Fibroblast of skin of back (primary cell): Measurements from ENCODE around the gene TWNK.
"Not testable (repeated sequence)": the region's sequence is repeated elsewhere in the genome, so short reads cannot be mapped to it uniquely, and the experiment has no call there.

Experiments
- DNase-seq: peaks from one replicate; pipeline ENCODE4 v3.0.0-alpha.2; 2013

TWNK gene

DNA sequence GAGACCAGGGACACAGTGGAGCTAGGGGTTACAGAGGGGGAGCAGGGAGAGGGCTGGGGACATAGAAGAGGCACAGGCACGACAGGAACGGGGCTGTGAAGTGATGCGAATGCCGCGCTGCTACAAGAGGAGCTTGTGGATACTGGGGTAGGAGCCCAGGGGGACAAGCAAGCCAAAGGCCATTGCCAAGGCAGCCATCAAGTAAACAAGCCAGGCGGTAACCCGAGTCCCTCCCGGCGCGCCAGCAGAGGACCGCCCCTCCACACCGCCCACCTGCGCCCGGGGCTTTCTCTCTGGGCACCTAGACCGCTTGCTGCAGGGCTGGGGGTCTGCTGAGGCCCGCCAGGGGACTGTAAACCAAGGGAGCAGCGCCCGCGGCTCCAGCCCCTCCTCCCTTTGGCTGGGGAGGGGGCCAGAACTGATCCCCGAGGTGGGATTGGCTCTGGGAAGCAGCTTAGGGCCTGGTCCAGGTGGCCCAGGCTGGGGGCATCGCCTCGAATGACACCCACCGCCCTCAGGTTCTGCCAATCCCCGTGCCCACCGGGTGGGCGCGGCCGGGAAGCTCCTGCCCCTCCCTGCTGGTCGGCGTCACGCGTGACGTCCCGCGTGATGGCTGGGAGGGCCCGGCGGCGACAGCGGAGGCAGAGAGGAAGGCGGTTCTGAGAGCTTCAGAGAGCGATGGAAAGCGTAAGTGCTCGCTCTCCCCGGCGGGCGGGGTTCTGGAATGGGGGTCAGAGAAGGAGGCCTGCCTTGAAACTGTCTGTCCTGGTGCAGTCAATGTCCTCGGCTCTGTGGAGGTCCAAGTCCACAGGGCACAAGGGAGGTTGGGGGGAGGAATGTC, 44.7 kb downstream of the TWNK start:
- DNase-seq = peak; percentile 75

DNA sequence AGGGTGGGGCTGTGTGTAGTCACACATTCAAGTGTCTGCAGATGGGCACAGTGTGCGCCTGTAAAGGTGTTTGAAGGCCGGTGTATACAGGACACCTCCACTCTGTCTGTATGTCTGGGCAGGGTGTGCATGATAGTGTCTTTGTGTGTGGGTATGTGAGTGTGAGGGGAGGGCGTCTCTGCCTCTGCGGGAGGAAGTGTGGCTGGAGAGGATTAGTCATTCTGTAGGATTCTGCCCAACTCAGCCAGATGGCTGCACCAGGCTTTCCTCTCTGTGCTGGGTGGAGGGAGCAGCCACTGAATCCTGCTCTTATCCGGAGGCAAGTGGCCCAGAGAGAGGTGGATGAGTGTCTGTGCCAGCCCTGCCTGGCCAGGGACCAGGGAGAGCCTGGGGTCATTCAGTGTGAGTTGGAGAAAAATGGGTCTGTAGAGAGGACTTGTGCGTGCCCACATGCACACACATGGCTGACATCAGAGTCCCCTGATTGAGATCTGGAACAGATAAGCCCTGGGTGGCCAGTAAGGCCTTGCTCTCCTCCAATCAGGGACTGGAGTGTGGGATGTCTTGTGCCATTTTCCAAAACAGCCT, 45.4 kb downstream of the TWNK start:
- peak; percentile 92 for DNase-seq

DNA sequence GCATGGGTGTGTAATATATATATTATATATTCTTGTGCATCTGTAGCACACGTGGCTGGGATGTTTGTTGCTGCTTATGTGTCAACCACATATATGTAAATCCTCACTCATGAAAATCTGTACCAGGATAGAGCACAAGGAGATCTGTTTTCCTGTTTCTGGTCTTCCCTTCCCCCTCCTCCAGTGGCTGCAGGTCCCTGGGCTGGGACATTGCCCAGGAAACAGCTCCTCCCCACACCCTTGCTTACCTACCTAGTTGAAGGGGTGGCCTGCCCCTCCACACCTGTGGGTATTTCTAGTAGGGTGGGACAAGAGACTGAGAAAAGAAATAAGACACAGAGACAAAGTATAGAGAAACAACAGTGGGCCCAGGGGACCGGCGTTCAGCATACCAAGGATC, 45.9 kb downstream of the TWNK start:
- DNase-seq = no peak

DNA sequence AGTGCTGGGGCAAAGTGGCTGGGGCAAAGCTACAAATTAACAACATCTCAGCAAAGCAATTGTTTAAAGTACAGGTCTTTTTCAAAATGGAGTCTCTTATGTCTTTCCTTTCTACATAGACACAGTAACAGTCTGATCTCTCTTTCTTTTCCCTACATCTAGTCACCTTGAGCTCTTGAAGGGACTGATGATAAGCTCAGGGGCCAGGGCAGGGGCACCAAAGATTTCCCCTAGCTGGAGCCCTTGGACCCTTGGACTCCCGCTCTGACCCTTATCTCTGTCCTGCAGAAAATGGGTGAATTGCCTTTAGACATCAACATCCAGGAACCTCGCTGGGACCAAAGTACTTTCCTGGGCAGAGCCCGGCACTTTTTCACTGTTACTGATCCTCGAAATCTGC, 47.1 kb downstream of the TWNK start:
- not testable (repeated sequence) for DNase-seq

DNA sequence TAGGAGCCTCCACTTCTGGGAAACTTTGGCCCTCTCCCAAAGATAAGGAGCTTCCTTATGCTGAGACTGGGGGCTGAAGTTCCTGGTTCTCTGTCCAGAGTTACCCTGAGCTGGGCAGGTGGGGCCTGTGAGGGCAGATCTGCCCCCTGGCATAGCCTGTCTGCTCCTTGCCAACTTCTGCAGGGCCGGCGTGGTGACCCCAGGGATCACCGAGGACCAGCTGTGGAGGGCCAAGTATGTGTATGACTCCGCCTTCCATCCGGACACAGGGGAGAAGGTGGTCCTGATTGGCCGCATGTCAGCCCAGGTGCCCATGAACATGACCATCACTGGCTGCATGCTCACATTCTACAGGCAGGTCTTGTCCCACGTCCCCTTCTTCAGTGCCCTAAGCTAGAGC, 48.0 kb downstream of the TWNK start:
- no peak for DNase-seq

DNA sequence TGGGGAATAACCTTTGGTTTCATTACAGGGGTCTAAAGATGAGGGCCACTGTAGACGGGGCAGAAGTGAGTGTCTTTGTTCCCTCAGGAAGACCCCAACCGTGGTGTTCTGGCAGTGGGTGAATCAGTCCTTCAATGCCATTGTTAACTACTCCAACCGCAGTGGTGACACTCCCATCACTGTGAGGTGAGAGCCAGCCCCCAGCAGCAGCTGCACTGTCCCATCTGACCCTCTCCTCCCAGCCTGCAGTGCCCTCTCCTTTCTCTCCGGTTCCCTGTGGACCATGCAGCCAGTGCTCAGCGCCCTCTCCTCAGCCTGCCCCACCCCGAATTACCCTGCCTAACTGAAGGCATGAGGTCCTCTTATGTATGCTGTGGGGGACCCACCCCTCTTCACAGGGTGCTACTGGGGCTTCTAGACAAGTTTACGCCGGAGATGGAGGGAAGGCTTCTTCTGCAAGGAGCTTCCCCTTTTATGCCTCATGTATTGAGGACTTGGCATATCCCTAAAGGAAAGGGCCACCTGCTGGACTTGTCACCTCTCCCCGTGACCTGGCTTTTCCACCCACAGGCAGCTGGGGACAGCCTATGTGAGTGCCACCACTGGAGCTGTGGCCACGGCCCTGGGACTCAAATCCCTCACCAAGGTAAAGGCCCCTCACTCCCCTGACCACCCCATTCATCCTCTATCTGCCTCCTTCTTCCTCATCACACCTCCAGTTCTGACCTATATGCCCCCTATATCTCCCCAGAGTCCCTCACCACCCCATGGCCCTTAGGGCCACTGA, 48.8 kb downstream of the TWNK start:
- DNase-seq = no peak

DNA sequence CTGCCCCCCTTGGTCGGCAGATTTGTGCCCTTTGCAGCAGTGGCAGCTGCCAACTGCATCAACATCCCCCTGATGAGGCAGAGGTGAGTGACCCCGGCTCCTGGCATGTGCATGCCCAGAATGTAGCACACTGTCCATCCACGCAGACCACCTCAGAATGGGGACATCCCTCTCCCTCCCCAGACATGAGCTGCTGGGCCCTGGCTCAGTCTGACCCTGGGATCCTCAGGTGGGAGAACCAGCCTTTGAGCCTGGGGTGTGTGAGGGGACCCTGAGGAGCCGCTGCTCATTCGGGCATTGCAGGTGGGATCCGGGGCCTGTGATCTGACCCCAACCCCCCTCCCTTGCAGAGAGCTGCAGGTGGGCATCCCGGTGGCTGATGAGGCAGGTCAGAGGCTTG, 49.4 kb downstream of the TWNK start:
- no peak for DNase-seq

DNA sequence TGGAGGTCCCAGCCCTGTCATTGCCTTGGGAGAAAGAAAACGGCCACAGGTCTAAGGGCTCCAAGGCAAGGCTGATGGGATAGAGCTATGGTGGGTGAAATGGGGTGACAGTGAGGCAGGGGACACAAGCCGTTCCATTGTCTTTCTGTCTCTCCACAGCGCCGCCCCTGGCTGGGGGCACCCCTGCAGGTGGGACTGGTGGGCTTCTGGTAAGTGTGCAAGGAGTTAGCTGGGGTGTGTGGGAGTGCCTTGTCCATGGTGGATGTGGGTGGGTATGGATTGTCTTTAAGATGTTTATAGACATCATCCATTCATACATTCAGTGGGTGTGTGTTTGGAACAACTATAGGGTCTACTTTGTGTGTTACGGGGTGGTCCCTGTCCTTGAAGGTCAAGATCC, 51.1 kb downstream of the TWNK start:
- DNase-seq = no peak

DNA sequence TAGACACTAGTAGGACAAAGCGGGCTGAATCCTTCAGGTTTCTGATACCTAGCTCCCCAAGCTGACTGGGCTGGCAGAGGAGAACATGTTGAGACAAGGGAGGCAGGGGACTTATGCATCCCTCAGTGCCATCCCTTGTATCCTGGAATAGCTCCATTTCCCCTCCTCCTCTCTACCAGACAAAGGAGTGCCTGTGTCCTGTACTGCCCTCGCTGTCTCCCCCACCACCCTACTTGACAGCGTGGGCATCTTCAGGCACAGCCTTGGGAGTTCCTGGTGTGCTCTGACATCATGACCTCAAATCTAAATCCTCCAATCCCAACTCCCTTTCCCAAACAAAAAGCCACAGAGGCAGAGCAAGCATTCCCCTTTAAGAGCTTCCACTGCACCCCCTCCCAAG, 52.7 kb downstream of the TWNK start:
- DNase-seq = no peak

DNA sequence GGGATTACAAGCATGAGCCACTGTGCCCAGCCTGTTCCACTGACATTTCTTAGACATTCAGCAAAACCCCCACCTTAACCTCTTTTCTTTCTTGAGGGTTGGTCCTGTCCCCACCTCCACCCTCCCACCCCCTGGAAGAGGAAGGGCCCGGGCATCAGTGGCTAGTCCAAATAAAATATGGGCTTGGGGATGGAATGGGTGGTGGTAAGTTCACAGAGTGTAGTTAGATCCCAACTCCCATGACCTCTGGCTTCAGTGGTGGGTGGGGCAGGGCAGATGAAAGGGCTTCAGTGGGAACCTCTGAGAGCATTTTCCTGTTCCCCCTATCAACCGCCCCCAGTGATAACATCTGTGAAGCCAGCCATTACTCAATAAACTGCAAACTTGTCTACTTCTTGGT, 53.5 kb downstream of the TWNK start:
- DNase-seq = no peak

DNA sequence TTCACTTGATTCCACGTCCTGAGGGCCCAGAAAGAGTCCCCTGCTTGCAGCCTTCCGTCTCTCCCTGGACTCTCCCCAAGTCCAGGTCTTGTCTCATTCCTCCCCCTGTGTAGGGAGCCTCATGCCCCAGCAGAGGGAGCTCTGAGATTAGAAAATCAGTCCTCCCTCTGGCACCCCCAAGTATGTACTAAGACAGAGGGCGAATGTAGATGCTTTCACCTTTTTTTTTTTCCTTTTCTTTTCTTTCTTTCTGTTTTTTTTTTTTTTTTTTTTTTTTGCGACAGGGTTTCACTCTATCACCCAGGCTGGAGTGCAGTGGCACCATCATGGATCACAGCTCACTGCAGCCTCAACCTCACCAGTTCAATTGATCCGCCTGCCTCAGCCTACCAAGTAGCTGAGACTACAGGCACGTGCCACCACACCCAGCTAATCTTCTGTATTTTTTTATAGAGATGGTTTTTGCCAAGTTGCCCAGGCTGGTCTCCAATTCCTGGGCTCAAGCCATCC, 54.0 kb downstream of the TWNK start:
- DNase-seq = peak; percentile 83

DNA sequence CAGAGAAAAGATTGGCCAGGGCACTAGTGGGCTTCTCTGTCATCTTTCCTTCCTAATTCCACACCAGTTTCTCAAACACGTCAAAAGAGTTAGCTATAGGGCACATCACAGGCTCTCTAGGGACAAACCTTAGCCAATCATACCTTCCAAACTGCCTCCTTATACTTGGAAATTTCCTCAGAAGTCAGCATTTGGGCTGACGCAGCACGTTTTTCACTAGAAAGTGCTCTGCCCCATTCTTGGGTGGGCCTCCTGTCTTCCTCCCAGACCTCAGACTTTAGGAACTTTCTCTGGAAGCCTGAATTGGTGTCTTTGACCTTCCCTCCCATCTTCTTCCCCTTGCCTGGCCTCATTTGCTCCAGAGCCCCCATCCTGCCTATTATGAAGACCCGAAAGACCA, 54.8 kb downstream of the TWNK start:
- no peak for DNase-seq

DNA sequence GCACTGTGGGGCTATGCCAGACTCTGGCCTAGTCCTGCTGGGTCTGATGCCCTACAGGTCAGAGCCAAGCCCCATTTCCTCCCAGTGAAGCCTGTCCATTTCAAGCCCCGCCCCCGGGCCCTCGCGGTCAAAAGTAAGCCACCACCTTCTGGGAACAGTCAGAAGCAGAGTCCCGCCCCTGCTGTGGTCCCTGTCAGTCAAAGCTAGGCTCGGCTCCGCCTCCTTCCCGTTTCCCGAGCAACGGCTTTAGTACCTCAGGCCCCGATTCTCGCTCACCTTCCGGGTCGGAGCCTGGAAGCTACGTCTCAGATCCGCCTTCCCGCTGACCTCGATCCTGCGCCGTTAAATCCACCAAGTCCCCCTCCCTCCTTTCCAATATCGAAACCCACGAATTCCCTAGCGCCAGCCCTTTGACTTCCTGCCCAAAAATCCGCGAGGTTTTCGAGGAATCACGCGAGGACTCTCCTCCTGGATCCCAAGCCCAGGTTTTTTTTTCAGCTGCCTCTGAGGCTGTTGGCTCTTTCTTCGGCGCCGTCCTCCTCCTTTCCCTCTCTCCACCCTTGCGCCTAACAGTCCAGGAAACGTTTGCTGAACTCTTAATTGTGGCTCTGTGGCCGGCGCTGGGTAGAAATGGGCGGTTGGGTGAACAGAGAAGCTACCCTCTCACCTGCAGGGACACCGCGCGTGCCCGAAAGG, 55.5 kb downstream of the TWNK start:
- DNase-seq = peak; percentile 94

DNA sequence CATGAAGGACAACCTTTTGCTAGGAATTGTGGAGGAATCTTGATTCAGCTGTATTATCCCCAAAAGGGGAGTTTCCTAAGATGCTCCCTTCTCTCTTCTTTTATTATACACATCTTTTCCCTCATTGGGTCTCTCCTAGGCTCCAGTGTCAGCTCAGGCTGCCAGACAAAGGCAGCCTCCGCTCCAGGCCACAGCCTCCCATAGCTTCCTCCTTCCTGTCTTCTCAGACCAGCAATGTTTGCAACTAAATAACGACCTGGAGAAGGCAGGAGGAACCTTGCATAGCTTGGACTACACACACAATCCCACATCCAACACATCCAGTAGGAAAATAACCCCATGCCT, 56.0 kb downstream of the TWNK start:
- DNase-seq = no peak
